Subcutaneous adipose tissue (tissue), 4 donors: Measurements from ENCODE around the gene MTHFD2L. TPM values are rescaled to one million over a fixed set of nuclear protein-coding genes. Genes with fewer than 3 reads are reported as not detected.

Experiments used
- total RNA-seq, 4 donors: library from RNA; depleted of rRNA; stranded (reverse); fragments of >200 nt; gene quantifications; one replicate each; pipeline ENCODE4 v1.1.0, GENCODE V29; 2016
- TF ChIP-seq, protein P1 (sequence below): fragments of 450-650 bp; IDR thresholded peaks from one replicate; pipeline ENCODE4 v1.5.1; 2016; ENCODE audit warnings: low read depth, mild to moderate bottlenecking, control low read depth, antibody characterized with exemption, moderate library complexity

The MTHFD2L gene
- total RNA-seq, 4 donors from 2014 or later = 10.8 to 19.4 (median 15.3) TPM

DNA sequence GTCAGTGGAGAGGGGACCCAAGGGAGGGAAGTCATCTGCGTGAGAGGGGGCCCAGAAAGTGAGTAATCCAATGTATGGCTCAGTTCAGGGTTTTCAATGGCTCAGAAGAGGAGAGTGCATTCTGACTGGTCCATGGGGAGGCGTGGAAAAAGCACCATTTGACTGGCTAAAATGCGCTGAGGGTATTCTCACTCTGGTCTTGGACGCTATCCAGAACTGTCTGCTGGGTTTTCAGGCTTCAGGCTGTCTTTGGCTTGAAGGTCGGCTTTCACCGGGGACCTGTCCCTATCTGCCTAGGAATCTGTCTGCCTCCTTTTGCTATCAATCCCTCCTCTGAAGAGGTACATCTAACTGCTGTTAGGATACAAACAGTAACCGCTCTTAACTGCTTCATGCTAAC lies 176.7 kb downstream of the MTHFD2L start:
- TF ChIP-seq, protein P1, sequence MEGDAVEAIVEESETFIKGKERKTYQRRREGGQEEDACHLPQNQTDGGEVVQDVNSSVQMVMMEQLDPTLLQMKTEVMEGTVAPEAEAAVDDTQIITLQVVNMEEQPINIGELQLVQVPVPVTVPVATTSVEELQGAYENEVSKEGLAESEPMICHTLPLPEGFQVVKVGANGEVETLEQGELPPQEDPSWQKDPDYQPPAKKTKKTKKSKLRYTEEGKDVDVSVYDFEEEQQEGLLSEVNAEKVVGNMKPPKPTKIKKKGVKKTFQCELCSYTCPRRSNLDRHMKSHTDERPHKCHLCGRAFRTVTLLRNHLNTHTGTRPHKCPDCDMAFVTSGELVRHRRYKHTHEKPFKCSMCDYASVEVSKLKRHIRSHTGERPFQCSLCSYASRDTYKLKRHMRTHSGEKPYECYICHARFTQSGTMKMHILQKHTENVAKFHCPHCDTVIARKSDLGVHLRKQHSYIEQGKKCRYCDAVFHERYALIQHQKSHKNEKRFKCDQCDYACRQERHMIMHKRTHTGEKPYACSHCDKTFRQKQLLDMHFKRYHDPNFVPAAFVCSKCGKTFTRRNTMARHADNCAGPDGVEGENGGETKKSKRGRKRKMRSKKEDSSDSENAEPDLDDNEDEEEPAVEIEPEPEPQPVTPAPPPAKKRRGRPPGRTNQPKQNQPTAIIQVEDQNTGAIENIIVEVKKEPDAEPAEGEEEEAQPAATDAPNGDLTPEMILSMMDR = no peak

DNA sequence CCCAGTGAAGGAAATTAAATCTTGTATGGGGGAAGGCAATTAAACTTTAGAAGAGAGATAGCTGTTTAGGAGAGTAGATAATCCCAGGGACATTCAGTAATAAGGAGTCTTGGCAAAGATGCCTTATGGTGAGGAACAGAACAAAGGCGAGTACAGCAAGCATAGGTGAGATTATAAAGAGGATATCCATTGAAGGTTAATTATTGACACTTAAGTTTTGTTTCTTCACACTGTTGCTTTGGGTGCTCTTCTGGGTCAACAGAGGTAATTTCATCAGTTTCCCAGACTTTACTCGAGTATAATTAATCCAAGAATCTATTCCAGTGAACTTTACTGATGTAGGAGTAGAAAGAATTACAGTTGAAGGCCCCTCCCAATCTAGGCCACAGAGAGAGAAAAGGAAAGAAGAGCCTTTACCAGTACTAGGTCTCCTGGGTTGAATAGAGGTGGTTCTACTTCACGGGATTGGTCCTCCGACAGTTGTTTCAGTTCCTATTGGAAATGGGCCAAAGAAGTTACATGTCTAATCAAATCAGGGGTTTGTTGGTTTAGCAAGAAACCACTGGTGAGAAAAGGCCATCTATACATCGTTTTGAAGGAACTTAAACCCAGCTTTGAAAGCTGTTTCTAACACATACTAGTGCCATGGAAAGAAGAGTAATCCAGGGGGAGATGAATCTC lies 177.6 kb downstream of the MTHFD2L start:
- TF ChIP-seq, protein P1 = no peak

DNA sequence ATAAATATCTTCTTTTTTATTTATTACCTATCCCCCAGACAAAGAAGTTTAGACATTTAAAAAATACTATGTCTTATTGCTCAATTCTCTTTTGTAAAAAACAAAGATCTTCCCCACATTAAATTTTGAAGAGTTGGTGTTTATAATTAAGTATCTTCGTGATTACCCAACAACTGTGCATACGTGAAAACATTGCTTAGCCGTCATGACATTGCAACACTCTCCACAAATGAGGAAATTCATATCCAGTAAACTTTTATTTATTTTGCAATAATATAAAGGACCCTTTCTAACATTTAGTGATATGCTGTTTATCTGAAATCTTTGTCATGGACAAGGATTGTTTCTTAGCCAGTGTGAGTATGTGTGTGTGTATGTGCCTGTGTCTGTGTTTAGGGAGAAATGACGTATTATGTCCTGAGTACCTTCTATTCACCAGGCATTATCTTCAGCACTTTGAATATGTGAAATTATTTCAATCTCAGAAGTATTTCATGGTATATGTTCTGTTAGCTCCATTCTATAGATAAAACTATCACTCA lies 180.9 kb downstream of the MTHFD2L start:
- TF ChIP-seq, protein P1 = no peak

DNA sequence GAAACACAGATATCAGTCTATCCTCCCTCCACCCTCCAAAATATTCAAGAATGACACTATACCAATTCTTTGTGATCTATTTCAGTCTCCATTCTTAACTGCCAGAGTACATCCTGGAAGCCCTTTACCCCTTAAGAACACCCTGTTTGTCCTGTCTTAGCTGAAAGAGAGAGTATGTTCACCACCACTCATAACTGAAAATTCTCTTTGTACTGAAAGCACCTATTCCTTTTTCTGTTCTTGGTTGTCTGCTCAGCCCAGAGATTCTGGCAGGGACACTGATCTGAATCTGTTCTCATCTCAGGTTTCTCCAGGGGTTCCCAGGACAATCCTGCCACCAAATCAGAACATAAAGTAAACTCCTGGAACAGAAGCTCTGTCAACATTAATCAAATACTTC lies 181.6 kb downstream of the MTHFD2L start:
- TF ChIP-seq, protein P1 = no peak

DNA sequence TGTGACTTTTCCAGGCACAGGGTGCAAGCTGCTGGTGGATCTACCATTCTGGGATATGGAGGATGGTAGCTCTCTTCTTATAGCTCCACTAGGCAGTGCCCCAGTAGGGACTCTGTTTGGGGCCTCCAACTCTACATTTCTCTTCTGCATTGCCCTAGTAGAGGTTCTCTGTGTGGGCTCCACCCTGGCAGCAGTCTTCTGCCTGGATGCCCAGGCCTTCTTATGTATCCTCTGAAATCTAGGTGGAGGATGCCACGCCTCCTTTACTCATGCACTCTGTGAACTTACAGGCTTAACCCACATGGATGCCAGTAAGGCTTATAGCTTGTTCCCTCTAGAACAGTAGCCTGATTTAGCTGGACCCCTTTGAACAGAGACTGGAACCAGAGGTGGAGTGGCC lies 186.1 kb downstream of the MTHFD2L start:
- TF ChIP-seq, protein P1 = no peak

Other genes with a start within 250 kb of the MTHFD2L start
- not detected for gene PF4, start 176.1 kb upstream of the MTHFD2L start, total RNA-seq
- gene PPBP, start 169.9 kb upstream of the MTHFD2L start, total RNA-seq = 1 to 10 TPM in 1 of 4 donors, under 1 TPM in 1, not detected in 2; 0.88 to 4.6 TPM
- 1 to 10 TPM in 1 of 4 donors, not detected in 3; 1.4 TPM for gene CXCL5, start 159.4 kb upstream of the MTHFD2L start, total RNA-seq
- 1 to 10 TPM in 2 of 4 donors, not detected in 2; 2.2 to 7.8 TPM for gene CXCL3, start 119.4 kb upstream of the MTHFD2L start, total RNA-seq
- gene CXCL2, start 58.9 kb upstream of the MTHFD2L start, total RNA-seq = 10 to 100 TPM; 12.7 to 33.7 (median 16.0) TPM
- gene EPGN, start 150.4 kb downstream of the MTHFD2L start, total RNA-seq = not detected
- gene EREG, start 207.0 kb downstream of the MTHFD2L start, total RNA-seq = 1 to 10 TPM in 3 of 4 donors, under 1 TPM in 1; 0.57 to 9.2 (median 2.3) TPM